CD14-positive monocyte (primary cell): ENCODE data around the gene VASH2. TPM values are rescaled to one million over a fixed set of nuclear protein-coding genes. Genes with fewer than 3 reads are reported as not detected.

Source experiments
- DNase-seq, 3 donors: peaks; one replicate each; pipeline ENCODE4 v3.0.0-alpha.2; 2011 to 2022
- H2AFZ ChIP-seq: 2 replicates; pipeline ENCODE4 v1.6.0; 2012; ENCODE audit warnings: mild to moderate bottlenecking, low read depth, low read length, inconsistent platforms; ENCODE audit not compliant: insufficient read depth, poor library complexity, severe bottlenecking
- H3K27ac ChIP-seq, 2 donors: 1 replicate in 1 of 2; 2 replicates in 1 of 2; pipeline ENCODE4 v1.5.1; 2012 to 2013; ENCODE audit warnings: low read length in 2 of 2, control low read depth in 1 of 2, inconsistent platforms in 1 of 2, low read depth in 1 of 2, mild to moderate bottlenecking in 1 of 2
- H3K27me3 ChIP-seq, 2 donors: one replicate each; pipeline versions ENCODE4 v1.6.0 to v1.6.1; 2011 to 2013; ENCODE audit warnings: low read length in 2 of 2; ENCODE audit not compliant: control insufficient read depth in 2 of 2, insufficient read depth in 2 of 2
- H3K36me3 ChIP-seq, 2 donors: replicated peaks in 1 of 2; 1 replicate in 1 of 2; 2 replicates in 1 of 2; pipeline versions ENCODE4 v1.5.1 to v1.6.1; 2012 to 2013; ENCODE audit warnings: low read length in 2 of 2, control low read depth in 1 of 2, inconsistent platforms in 1 of 2, mild to moderate bottlenecking in 1 of 2; ENCODE audit not compliant: insufficient read depth in 2 of 2, control insufficient read depth in 1 of 2
- H3K4me1 ChIP-seq, 2 donors: 1 replicate in 1 of 2; 2 replicates in 1 of 2; pipeline versions ENCODE4 v1.5.1 to v1.6.1; 2012 to 2013; ENCODE audit warnings: low read length in 2 of 2, control low read depth in 1 of 2, inconsistent platforms in 1 of 2, mild to moderate bottlenecking in 1 of 2, moderate library complexity in 1 of 2; ENCODE audit not compliant: insufficient read depth in 2 of 2, control insufficient read depth in 1 of 2
- H3K4me2 ChIP-seq: replicated peaks from 2 replicates; pipeline ENCODE3; 2012; ENCODE audit warnings: low read length, moderate library complexity, mild to moderate bottlenecking; ENCODE audit not compliant: poor library complexity, severe bottlenecking; ENCODE audit errors: extremely low read depth
- H3K4me3 ChIP-seq, 3 experiments: fragments of 200-600 bp in 1 of 3; sonication (generic) in 1 of 3; replicated peaks in 1 of 3; 1 replicate in 2 of 3; 2 replicates in 1 of 3; pipeline ENCODE4 v1.5.1; 2011 to 2013; ENCODE audit warnings: low read length in 3 of 3, mild to moderate bottlenecking in 3 of 3, control low read depth in 2 of 3, low read depth in 2 of 3, inconsistent platforms in 1 of 3, moderate library complexity in 1 of 3
- H3K79me2 ChIP-seq: 2 replicates; pipeline ENCODE4 v1.6.0; 2012; ENCODE audit warnings: mild to moderate bottlenecking, control low read depth, inconsistent platforms, low read length, moderate library complexity; ENCODE audit not compliant: insufficient read depth
- H3K9ac ChIP-seq: 2 replicates; pipeline ENCODE4 v1.6.0; 2017; ENCODE audit warnings: low read length, mild to moderate bottlenecking; ENCODE audit not compliant: insufficient read depth, poor library complexity, severe bottlenecking
- H3K9me3 ChIP-seq, 2 donors: replicated peaks in 1 of 2; 1 replicate in 1 of 2; 2 replicates in 1 of 2; pipeline versions ENCODE4 v1.5.1 to v1.6.1; 2012 to 2013; ENCODE audit warnings: low read length in 2 of 2, control low read depth in 1 of 2; ENCODE audit not compliant: control insufficient read depth in 1 of 2, insufficient read depth in 1 of 2
- H4K20me1 ChIP-seq: 2 replicates; pipeline ENCODE4 v1.6.0; 2012; ENCODE audit warnings: mild to moderate bottlenecking, low read length, control low read depth, moderate library complexity; ENCODE audit not compliant: insufficient read depth
- H3K27ac Mint-ChIP-seq, 7 donors: one replicate each; pipeline ENCODE4 v1.8.0; 2020; ENCODE audit warnings: mild to moderate bottlenecking in 7 of 7, mixed read lengths in 7 of 7, moderate library complexity in 6 of 7, inconsistent platforms in 2 of 7
- H3K27me3 Mint-ChIP-seq, 3 donors: one replicate each; pipeline ENCODE4 v1.8.0; 2021 to 2022; ENCODE audit warnings: low read depth in 3 of 3, mild to moderate bottlenecking in 3 of 3, mixed read lengths in 3 of 3, moderate library complexity in 3 of 3, inconsistent platforms in 1 of 3
- H3K36me3 Mint-ChIP-seq, 2 donors: one replicate each; pipeline ENCODE4 v1.8.0; 2020; ENCODE audit warnings: mixed read lengths in 2 of 2, inconsistent platforms in 1 of 2, mild to moderate bottlenecking in 1 of 2
- H3K4me1 Mint-ChIP-seq: one replicate; pipeline ENCODE4 v1.8.0; 2020; ENCODE audit warnings: mild to moderate bottlenecking, mixed read lengths
- H3K4me3 Mint-ChIP-seq, 2 donors: one replicate each; pipeline ENCODE4 v1.8.0; 2020; ENCODE audit warnings: mild to moderate bottlenecking in 2 of 2, mixed read lengths in 2 of 2, moderate library complexity in 1 of 2
- H3K9me3 Mint-ChIP-seq, 7 donors: one replicate each; pipeline ENCODE4 v1.8.0; 2020 to 2022; ENCODE audit warnings: mixed read lengths in 7 of 7, mild to moderate bottlenecking in 6 of 7, moderate library complexity in 6 of 7, inconsistent platforms in 2 of 7
- WGBS: methylation state at CpG from one replicate; pipeline ENCODE4 v1.1.5; 2013; ENCODE audit warnings: missing lambda C conversion rate; ENCODE audit not compliant: insufficient coverage; 5-methylcytosine and 5-hydroxymethylcytosine counted together
- intact Hi-C, 2 donors: fragments of 100-400 bp; cut with micrococcal nuclease; formaldehyde crosslinking; loops; one replicate each; pipeline versions ENCODE4 v1.15.0 to v1.15.1; 2023
- polyA plus RNA-seq, 3 donors: library from polyadenylated mRNA; depleted of rRNA in 1 of 3; unstranded in 2 of 3; stranded (reverse) in 1 of 3; fragments of 300-500 nt in 2 of 3; fragments of >200 nt in 1 of 3; fragmentation: Illumina TruSeq in 2 of 3; gene quantifications; 1 replicate in 2 of 3; 2 replicates in 1 of 3; pipeline ENCODE4 v1.2.3, GENCODE V29; 2012 to 2021
- TF ChIP-seq, protein P1 (sequence below): fragments of 200-600 bp; IDR thresholded peaks from one replicate; pipeline ENCODE4 v1.8.0; 2022; ENCODE audit warnings: antibody characterized with exemption, mild to moderate bottlenecking

Gene VASH2
- polyA plus RNA-seq, 3 donors, result 0.07 TPM; not detected in 2

DNA sequence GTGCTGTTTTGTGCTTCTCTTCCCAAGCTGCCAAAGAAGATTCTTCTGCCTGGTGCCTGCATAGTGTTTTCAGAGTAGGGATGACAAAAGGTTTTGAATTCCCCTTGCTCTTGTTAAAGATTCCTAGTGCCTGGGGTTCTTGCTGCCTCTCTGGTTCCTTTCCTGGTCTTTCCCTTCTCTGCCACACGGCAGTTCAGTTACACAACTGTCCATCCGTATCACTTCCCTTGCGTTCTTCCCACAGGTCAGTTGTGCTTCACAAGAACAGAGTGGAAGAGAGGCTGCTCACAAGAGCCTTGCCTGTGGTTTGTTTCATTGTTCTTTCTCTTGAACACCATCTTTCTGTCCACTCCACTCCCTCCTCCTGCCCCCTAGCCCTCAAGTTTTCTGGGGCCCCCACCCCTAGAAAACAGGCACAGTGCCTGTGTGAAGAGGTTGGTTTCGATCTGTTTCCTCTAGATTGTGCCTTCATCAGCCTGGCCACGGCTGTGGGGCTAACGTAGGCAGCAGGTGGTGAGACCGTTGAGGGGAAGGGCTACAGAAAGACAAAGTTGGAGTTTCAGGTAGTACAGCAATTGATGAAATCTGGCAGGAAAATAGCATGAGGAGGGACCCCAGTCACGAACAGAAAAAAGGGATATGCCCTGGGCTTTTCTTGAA, 5.8 kb downstream of the VASH2 start:
- no peaks in the 10 kb centered on the region for H3K36me3 ChIP-seq
- TF ChIP-seq, protein P1, sequence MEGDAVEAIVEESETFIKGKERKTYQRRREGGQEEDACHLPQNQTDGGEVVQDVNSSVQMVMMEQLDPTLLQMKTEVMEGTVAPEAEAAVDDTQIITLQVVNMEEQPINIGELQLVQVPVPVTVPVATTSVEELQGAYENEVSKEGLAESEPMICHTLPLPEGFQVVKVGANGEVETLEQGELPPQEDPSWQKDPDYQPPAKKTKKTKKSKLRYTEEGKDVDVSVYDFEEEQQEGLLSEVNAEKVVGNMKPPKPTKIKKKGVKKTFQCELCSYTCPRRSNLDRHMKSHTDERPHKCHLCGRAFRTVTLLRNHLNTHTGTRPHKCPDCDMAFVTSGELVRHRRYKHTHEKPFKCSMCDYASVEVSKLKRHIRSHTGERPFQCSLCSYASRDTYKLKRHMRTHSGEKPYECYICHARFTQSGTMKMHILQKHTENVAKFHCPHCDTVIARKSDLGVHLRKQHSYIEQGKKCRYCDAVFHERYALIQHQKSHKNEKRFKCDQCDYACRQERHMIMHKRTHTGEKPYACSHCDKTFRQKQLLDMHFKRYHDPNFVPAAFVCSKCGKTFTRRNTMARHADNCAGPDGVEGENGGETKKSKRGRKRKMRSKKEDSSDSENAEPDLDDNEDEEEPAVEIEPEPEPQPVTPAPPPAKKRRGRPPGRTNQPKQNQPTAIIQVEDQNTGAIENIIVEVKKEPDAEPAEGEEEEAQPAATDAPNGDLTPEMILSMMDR, result no peak
- H3K27me3 Mint-ChIP-seq, result peaks cover 25 to 30% (median 28%) of the 10 kb centered on the region in 3 donors
- H2AFZ ChIP-seq, result peak overlapping the region; percentile 71
- intact Hi-C loops, result no loop called here
- H4K20me1 ChIP-seq, result no peaks in the 10 kb centered on the region
- DNase-seq, result no peak
- H3K27ac Mint-ChIP-seq, result peak overlapping the region in 1 of 7 donors; percentile 70
- WGBS, result 11% methylated on average over 5 of the region's 8 CpGs
- H3K9ac ChIP-seq, result no peak overlapping the region
- no peak overlapping the region for H3K27ac ChIP-seq
- H3K79me2 ChIP-seq, result no peaks in the 10 kb centered on the region
- peaks cover under 1 to 3% of the 10 kb centered on the region in 2 donors for H3K36me3 Mint-ChIP-seq
- peaks cover 5 to 10% of the 10 kb centered on the region in 2 donors for H3K4me1 ChIP-seq
- peaks cover 0 to 5% (median 0%) of the 10 kb centered on the region in 7 donors for H3K9me3 Mint-ChIP-seq
- peaks cover 13 to 20% of the 10 kb centered on the region in 2 donors for H3K27me3 ChIP-seq
- H3K4me3 Mint-ChIP-seq, result peak overlapping the region; percentile 49 to 75
- peaks cover 8% of the 10 kb centered on the region for H3K4me1 Mint-ChIP-seq
- H3K9me3 ChIP-seq, result no peaks in the 10 kb centered on the region
- H3K4me3 ChIP-seq, result peak overlapping the region in 1 of 3 experiments; percentile 31
- peak overlapping the region; percentile 33 for H3K4me2 ChIP-seq

DNA sequence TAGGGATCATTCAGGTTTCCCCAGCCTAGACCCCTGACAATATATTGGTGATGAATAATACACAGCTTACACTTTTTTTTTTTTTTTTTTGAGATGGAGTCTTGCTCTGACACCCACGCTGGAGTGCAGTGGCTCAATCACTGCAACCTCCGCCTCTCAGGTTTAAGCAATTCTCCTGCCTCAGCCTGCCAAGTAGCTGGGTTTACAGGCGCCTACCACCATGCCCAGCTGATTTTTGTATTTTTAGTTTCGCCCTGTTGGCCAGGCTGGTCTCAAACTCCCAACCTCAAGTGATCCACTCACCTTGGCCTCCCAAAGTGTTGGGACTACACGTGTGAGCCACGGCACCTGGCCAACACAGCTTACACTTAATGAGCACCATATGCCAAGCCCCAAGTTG, 7.2 kb downstream of the VASH2 start:
- H3K36me3 Mint-ChIP-seq, result no peaks in the 10 kb centered on the region

More for the DNA sequence above, 7.2 kb downstream of the VASH2 start:
- WGBS, result 92% methylated on average over 2 of the region's 6 CpGs
- Mint-ChIP-seq H3K4me3 (no peak overlapping the region), H3K27me3 (peaks cover 16 to 18% (median 16%) of the 10 kb centered on the region in 3 donors), H3K4me1 (peaks cover 8% of the 10 kb centered on the region), H3K27ac (no peak overlapping the region), H3K9me3 (no peaks in the 10 kb centered on the region)
- H3K4me2 ChIP-seq, result no peak overlapping the region
- H3K9me3 ChIP-seq, result no peaks in the 10 kb centered on the region
- intact Hi-C loops, result no loop called here
- no peak overlapping the region for H3K4me3 ChIP-seq
- peaks cover 0 to 7% of the 10 kb centered on the region in 2 donors for H3K27me3 ChIP-seq
- H3K9ac ChIP-seq, result no peak overlapping the region
- no peak overlapping the region for H2AFZ ChIP-seq
- DNase-seq, result no peak
- no peak overlapping the region for H3K27ac ChIP-seq
- TF ChIP-seq, protein P1, result no peak
- H3K36me3 ChIP-seq, result no peaks in the 10 kb centered on the region
- H4K20me1 ChIP-seq, result no peaks in the 10 kb centered on the region
- no peaks in the 10 kb centered on the region for H3K79me2 ChIP-seq
- H3K4me1 ChIP-seq, result peaks cover 4% of the 10 kb centered on the region in 2 donors
